Central memory CD8-positive, alpha-beta T cell (primary cell): ENCODE measurements around the gene ARID5B.

Source experiments
- ATAC-seq: fragments of 150-1000 bp; cut with Tn5 transposase; replicated peaks from 2 replicates; pipeline ENCODE4 v1.10.0; 2022; ENCODE audit warnings: mild to moderate bottlenecking, moderate FRiP score, moderate number of reproducible peaks; ENCODE audit not compliant: poor library complexity, severe bottlenecking; ENCODE audit errors: extremely low read depth
- DNase-seq, 2 donors: peaks; one replicate each; pipeline ENCODE4 v3.0.0; 2021; ENCODE audit warnings: low spot score in 2 of 2
- H3K27ac Mint-ChIP-seq: one replicate; pipeline ENCODE4 v1.8.0; 2022; ENCODE audit warnings: low read depth, mild to moderate bottlenecking, moderate library complexity, mixed read lengths
- H3K27me3 Mint-ChIP-seq: one replicate; pipeline ENCODE4 v1.8.0; 2022; ENCODE audit warnings: mixed read lengths
- H3K36me3 Mint-ChIP-seq: one replicate; pipeline ENCODE4 v1.8.0; 2022; ENCODE audit warnings: mild to moderate bottlenecking, moderate library complexity, mixed read lengths; ENCODE audit not compliant: insufficient read depth
- H3K4me1 Mint-ChIP-seq: one replicate; pipeline ENCODE4 v1.8.0; 2022; ENCODE audit warnings: mixed read lengths
- H3K4me3 Mint-ChIP-seq: one replicate; pipeline ENCODE4 v1.8.0; 2022; ENCODE audit warnings: mild to moderate bottlenecking, moderate library complexity, mixed read lengths
- H3K9me3 Mint-ChIP-seq: one replicate; pipeline ENCODE4 v1.8.0; 2022; ENCODE audit warnings: mixed read lengths

Gene ARID5B

GRCh38 chr10:61958805-61959204, 57.3 kb downstream of the ARID5B start:
- ATAC-seq: no peak
- DNase-seq: no peak
- H3K36me3 Mint-ChIP-seq: no peaks in the 10 kb centered on the region
- H3K9me3 Mint-ChIP-seq: no peaks in the 10 kb centered on the region
- peak overlapping the region; percentile 46 for H3K27ac Mint-ChIP-seq
- no peak overlapping the region for H3K4me3 Mint-ChIP-seq
- H3K27me3 Mint-ChIP-seq: no peaks in the 10 kb centered on the region
- H3K4me1 Mint-ChIP-seq: peaks cover 50% of the 10 kb centered on the region

GRCh38 chr10:61959814-61960213, 58.3 kb downstream of the ARID5B start:
- DNase-seq: no peak
- no peaks in the 10 kb centered on the region for H3K9me3 Mint-ChIP-seq
- H3K4me1 Mint-ChIP-seq: peaks cover 54% of the 10 kb centered on the region
- peak overlapping the region; percentile 46 for H3K27ac Mint-ChIP-seq
- H3K27me3 Mint-ChIP-seq: no peaks in the 10 kb centered on the region
- no peaks in the 10 kb centered on the region for H3K36me3 Mint-ChIP-seq
- ATAC-seq: no peak
- H3K4me3 Mint-ChIP-seq: no peak overlapping the region

- no peak for ATAC-seq
- Mint-ChIP-seq H3K36me3 (no peaks in the 10 kb centered on the region), H3K9me3 (no peaks in the 10 kb centered on the region), H3K27ac (peak overlapping the region; percentile 55), H3K4me3 (no peak overlapping the region), H3K27me3 (no peaks in the 10 kb centered on the region), H3K4me1 (peaks cover 54% of the 10 kb centered on the region)
- DNase-seq: no peak
Observed at GRCh38 chr10:61960396-61961120, 59.1 kb downstream of the ARID5B start.

- H3K36me3 Mint-ChIP-seq: no peaks in the 10 kb centered on the region
- peak overlapping the region; percentile 79 for H3K27ac Mint-ChIP-seq
- peak overlapping the region; percentile 53 for H3K4me3 Mint-ChIP-seq
- no peaks in the 10 kb centered on the region for H3K9me3 Mint-ChIP-seq
- ATAC-seq: peak; percentile 94
- no peaks in the 10 kb centered on the region for H3K27me3 Mint-ChIP-seq
- H3K4me1 Mint-ChIP-seq: peaks cover 54% of the 10 kb centered on the region
- DNase-seq: peak in 1 of 2 donors; percentile 24
Observed at GRCh38 chr10:61961278-61961677, 59.8 kb downstream of the ARID5B start.

- Mint-ChIP-seq H3K4me1 (peaks cover 57% of the 10 kb centered on the region), H3K27ac (peak overlapping the region; percentile 79), H3K4me3 (no peak overlapping the region), H3K36me3 (no peaks in the 10 kb centered on the region), H3K27me3 (no peaks in the 10 kb centered on the region), H3K9me3 (no peaks in the 10 kb centered on the region)
- DNase-seq (no peak), ATAC-seq (no peak)
Observed at GRCh38 chr10:61962971-61963370, 61.5 kb downstream of the ARID5B start.

GRCh38 chr10:61963669-61964058, 62.2 kb downstream of the ARID5B start:
- Mint-ChIP-seq H3K27ac (peak overlapping the region; percentile 79), H3K36me3 (no peaks in the 10 kb centered on the region), H3K4me1 (peaks cover 53% of the 10 kb centered on the region), H3K9me3 (no peaks in the 10 kb centered on the region), H3K4me3 (peak overlapping the region; percentile 64), H3K27me3 (no peaks in the 10 kb centered on the region)
- DNase-seq (no peak), ATAC-seq (no peak)

GRCh38 chr10:61964059-61964709, 62.7 kb downstream of the ARID5B start:
- ATAC-seq (no peak), DNase-seq (no peak)
- Mint-ChIP-seq H3K9me3 (no peaks in the 10 kb centered on the region), H3K4me1 (peaks cover 48% of the 10 kb centered on the region), H3K27ac (peak overlapping the region; percentile 36), H3K27me3 (no peaks in the 10 kb centered on the region), H3K4me3 (peak overlapping the region; percentile 64), H3K36me3 (no peaks in the 10 kb centered on the region)

- Mint-ChIP-seq H3K4me1 (peaks cover 43% of the 10 kb centered on the region), H3K9me3 (no peaks in the 10 kb centered on the region), H3K36me3 (no peaks in the 10 kb centered on the region), H3K27ac (peak overlapping the region; percentile 36), H3K4me3 (no peak overlapping the region), H3K27me3 (no peaks in the 10 kb centered on the region)
- DNase-seq: no peak
- ATAC-seq: no peak
Observed at GRCh38 chr10:61964949-61965702, 63.6 kb downstream of the ARID5B start.

GRCh38 chr10:61965703-61966395, 64.3 kb downstream of the ARID5B start:
- DNase-seq (no peak), ATAC-seq (no peak)
- H3K36me3 Mint-ChIP-seq: no peaks in the 10 kb centered on the region
- no peak overlapping the region for H3K4me3 Mint-ChIP-seq
- peaks cover 50% of the 10 kb centered on the region for H3K4me1 Mint-ChIP-seq
- H3K27me3 Mint-ChIP-seq: no peaks in the 10 kb centered on the region
- H3K9me3 Mint-ChIP-seq: no peaks in the 10 kb centered on the region
- H3K27ac Mint-ChIP-seq: no peak overlapping the region

GRCh38 chr10:61967298-61967697, 65.8 kb downstream of the ARID5B start:
- Mint-ChIP-seq H3K4me3 (no peak overlapping the region), H3K9me3 (no peaks in the 10 kb centered on the region), H3K27me3 (no peaks in the 10 kb centered on the region), H3K36me3 (no peaks in the 10 kb centered on the region), H3K4me1 (peaks cover 44% of the 10 kb centered on the region), H3K27ac (no peak overlapping the region)
- ATAC-seq (no peak), DNase-seq (no peak)

- H3K9me3 Mint-ChIP-seq: no peaks in the 10 kb centered on the region
- no peaks in the 10 kb centered on the region for H3K27me3 Mint-ChIP-seq
- H3K27ac Mint-ChIP-seq: peak overlapping the region; percentile 79
- ATAC-seq (no peak), DNase-seq (no peak)
- H3K4me3 Mint-ChIP-seq: no peak overlapping the region
- H3K4me1 Mint-ChIP-seq: peaks cover 41% of the 10 kb centered on the region
- peaks cover 2% of the 10 kb centered on the region for H3K36me3 Mint-ChIP-seq
Observed at GRCh38 chr10:61970182-61971002, 68.9 kb downstream of the ARID5B start.

- H3K9me3 Mint-ChIP-seq: no peaks in the 10 kb centered on the region
- ATAC-seq (no peak), DNase-seq (no peak)
- H3K27me3 Mint-ChIP-seq: no peaks in the 10 kb centered on the region
- peaks cover 2% of the 10 kb centered on the region for H3K36me3 Mint-ChIP-seq
- peaks cover 41% of the 10 kb centered on the region for H3K4me1 Mint-ChIP-seq
- H3K4me3 Mint-ChIP-seq: no peak overlapping the region
- peak overlapping the region; percentile 79 for H3K27ac Mint-ChIP-seq
Observed at GRCh38 chr10:61971003-61971325, 69.5 kb downstream of the ARID5B start.
